ENCODE measurements around the gene HPGD. TPM values are rescaled to one million over a fixed set of nuclear protein-coding genes. Genes with fewer than 3 reads are reported as not detected.
"Not testable (repeated sequence)": the region's sequence is repeated elsewhere in the genome, so short reads cannot be mapped to it uniquely, and the experiment has no call there.

HPGD gene
- total RNA-seq, 1 experiment from 2014 or later: 1.1 TPM

GRCh38 chr4:174528226-174528625, 5.9 kb upstream of the HPGD start:
- DNase-seq (ENCODE audit: extremely low read depth, low read depth): no peak

GRCh38 chr4:174526731-174527130, 4.4 kb upstream of the HPGD start:
- no peak for DNase-seq (ENCODE audit: extremely low read depth, low read depth)

GRCh38 chr4:174524242-174524641, 2.0 kb upstream of the HPGD start:
- no peak for DNase-seq (ENCODE audit: extremely low read depth, low read depth)

GRCh38 chr4:174523025-174523693, 871 bp upstream of the HPGD start:
- DNase-seq (ENCODE audit: extremely low read depth, low read depth): no peak

GRCh38 chr4:174521800-174522182, 497 bp downstream of the HPGD start:
- no peak for DNase-seq (ENCODE audit: extremely low read depth, low read depth)

GRCh38 chr4:174520660-174521059, 1.6 kb downstream of the HPGD start:
- no peak for DNase-seq (ENCODE audit: extremely low read depth, low read depth)

GRCh38 chr4:174517502-174518445, 4.5 kb downstream of the HPGD start:
- no peak for DNase-seq (ENCODE audit: extremely low read depth, low read depth)

GRCh38 chr4:174516794-174517193, 5.5 kb downstream of the HPGD start:
- DNase-seq (ENCODE audit: extremely low read depth, low read depth): no peak

GRCh38 chr4:174516345-174516744, 5.9 kb downstream of the HPGD start:
- DNase-seq (ENCODE audit: extremely low read depth, low read depth): no peak

GRCh38 chr4:174512745-174513144, 9.5 kb downstream of the HPGD start:
- DNase-seq (ENCODE audit: extremely low read depth, low read depth): no peak

- DNase-seq (ENCODE audit: extremely low read depth, low read depth): no peak
Measured at GRCh38 chr4:174505892-174506291, 16.4 kb downstream of the HPGD start.

- no peak for DNase-seq (ENCODE audit: extremely low read depth, low read depth)
Measured at GRCh38 chr4:174505007-174505406, 17.3 kb downstream of the HPGD start.

- no peak for DNase-seq (ENCODE audit: extremely low read depth, low read depth)
Measured at GRCh38 chr4:174503079-174503715, 19.1 kb downstream of the HPGD start.

- DNase-seq (ENCODE audit: extremely low read depth, low read depth): no peak
Measured at GRCh38 chr4:174496631-174497432, 25.5 kb downstream of the HPGD start.

- no peak for DNase-seq (ENCODE audit: extremely low read depth, low read depth)
Measured at GRCh38 chr4:174495626-174496025, 26.7 kb downstream of the HPGD start.

GRCh38 chr4:174494726-174495125, 27.6 kb downstream of the HPGD start:
- no peak for DNase-seq (ENCODE audit: extremely low read depth, low read depth)

GRCh38 chr4:174494146-174494545, 28.1 kb downstream of the HPGD start:
- DNase-seq (ENCODE audit: extremely low read depth, low read depth): no peak

- DNase-seq (ENCODE audit: extremely low read depth, low read depth): no peak
Measured at GRCh38 chr4:174490451-174490961, 31.8 kb downstream of the HPGD start.

- DNase-seq (ENCODE audit: extremely low read depth, low read depth): not testable (repeated sequence)
Measured at GRCh38 chr4:174488368-174488767, 33.9 kb downstream of the HPGD start.

GRCh38 chr4:174485025-174485424, 37.3 kb downstream of the HPGD start:
- DNase-seq (ENCODE audit: extremely low read depth, low read depth): no peak
